ENCODE results near the gene ERC2.

DNA sequence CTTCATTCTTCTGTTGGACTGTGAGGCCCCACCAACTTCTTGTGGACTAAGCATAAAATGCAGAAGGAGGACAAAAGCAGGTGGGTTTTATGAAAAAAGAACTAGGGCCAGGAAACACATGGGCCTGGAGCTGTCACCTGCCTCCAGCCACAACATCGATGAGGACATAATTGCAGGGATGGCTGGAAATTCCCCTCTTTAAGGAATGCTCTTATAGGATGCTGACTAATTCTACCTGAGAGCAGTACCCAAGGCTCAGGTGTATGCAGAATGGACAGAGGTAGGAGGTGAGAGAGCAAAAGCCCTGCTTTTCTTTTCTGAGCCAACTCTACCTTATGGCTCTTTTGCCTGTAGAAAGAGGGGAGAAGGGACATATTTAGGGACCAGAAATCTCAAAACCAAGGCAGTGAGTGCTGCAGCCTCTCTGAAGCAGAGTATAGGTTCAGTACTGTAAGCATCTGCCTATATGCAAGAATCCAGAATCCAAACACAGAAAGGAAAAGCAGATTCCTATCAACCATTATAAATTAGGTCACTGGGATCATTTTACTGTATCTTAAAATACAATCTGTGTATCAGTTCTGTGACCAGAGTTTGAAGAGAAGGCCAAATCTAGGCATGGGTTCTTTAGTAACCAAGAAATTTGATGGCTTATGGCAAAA is 775.8 kb downstream of the ERC2 start:
- no peak for TF ChIP-seq CTCF (IDR thresholded peaks at IDR 0.05)
- no peak for TF ChIP-seq POLR2AphosphoS5 (IDR thresholded peaks at IDR 0.05)

Data from breast epithelium (tissue), 3 donors.